B cell (primary cell): ENCODE results near the gene INTS14. TPM values are rescaled to one million over a fixed set of nuclear protein-coding genes. Genes with fewer than 3 reads are reported as not detected.

ENCODE experiments used
- ATAC-seq: fragments of 200-7000 bp; cut with Tn5 transposase; one replicate; pipeline ENCODE4 v1.10.0; 2021; ENCODE audit warnings: low read depth, mild to moderate bottlenecking, moderate number of reproducible peaks, moderate library complexity
- CTCF ChIA-PET: fragments of 350-600 bp; sonication (Branson Sonifier 250); formaldehyde crosslinking; loops from one replicate; lab custom pipeline; 2021; ENCODE audit warnings: antibody characterized with exemption, inconsistent platforms; lab: Charles Lee
- POLR2A ChIA-PET: fragments of 350-600 bp; sonication (Branson Sonifier 250); formaldehyde crosslinking; loops from one replicate; lab custom pipeline; 2021; ENCODE audit warnings: antibody characterized with exemption; lab: Charles Lee
- DNase-seq: peaks from one replicate; pipeline ENCODE4 v3.0.0; 2013
- H2AFZ ChIP-seq: 2 replicates; pipeline ENCODE4 v1.6.1; 2012; ENCODE audit warnings: mild to moderate bottlenecking, low read depth, low read length; ENCODE audit not compliant: insufficient read depth, poor library complexity, severe bottlenecking
- H3K27ac ChIP-seq, 2 donors: 1 replicate in 1 of 2; 2 replicates in 1 of 2; pipeline ENCODE4 v1.5.1; 2012 to 2013; ENCODE audit warnings: low read length in 2 of 2, mild to moderate bottlenecking in 2 of 2, moderate library complexity in 1 of 2
- H3K27me3 ChIP-seq, 4 experiments: fragments of 200-600 bp in 1 of 4; sonication (generic) in 1 of 4; replicated peaks in 1 of 4; 1 replicate in 2 of 4; 2 replicates in 2 of 4; pipeline versions ENCODE4 v1.6.1 to v1.7.0; 2013 to 2016; ENCODE audit warnings: low read length in 3 of 4, mild to moderate bottlenecking in 2 of 4, mixed read lengths in 1 of 4, moderate library complexity in 1 of 4; ENCODE audit not compliant: insufficient read depth in 4 of 4, control insufficient read depth in 3 of 4; ENCODE audit errors: control extremely low read depth in 1 of 4
- H3K36me3 ChIP-seq, 2 experiments: replicated peaks in 1 of 2; 1 replicate in 1 of 2; 2 replicates in 1 of 2; pipeline versions ENCODE4 v1.6.1 to v1.7.1; 2013; ENCODE audit warnings: low read length in 1 of 2; ENCODE audit not compliant: insufficient read depth in 2 of 2, control insufficient read depth in 1 of 2; ENCODE audit errors: control extremely low read depth in 1 of 2, extremely low read depth in 1 of 2
- H3K4me1 ChIP-seq, 2 donors: fragments of 200-600 bp in 1 of 2; sonication (generic) in 1 of 2; 1 replicate in 1 of 2; 2 replicates in 1 of 2; pipeline versions ENCODE4 v1.5.1 to v1.6.1; 2013 to 2017; ENCODE audit warnings: low read length in 2 of 2; ENCODE audit not compliant: control insufficient read depth in 2 of 2, insufficient read depth in 2 of 2
- H3K4me2 ChIP-seq: replicated peaks from 2 replicates; pipeline ENCODE3; 2012; ENCODE audit warnings: mild to moderate bottlenecking, low read depth, low read length; ENCODE audit not compliant: poor library complexity, severe bottlenecking
- H3K4me3 ChIP-seq, 5 experiments: fragments of 200-600 bp in 1 of 5; sonication (generic) in 1 of 5; 1 replicate in 3 of 5; 2 replicates in 2 of 5; pipeline versions ENCODE4 v1.5.1 to v1.7.0; 2011 to 2016; ENCODE audit warnings: low read length in 4 of 5, mild to moderate bottlenecking in 4 of 5, low read depth in 2 of 5, control low read depth in 1 of 5, moderate library complexity in 1 of 5; ENCODE audit not compliant: insufficient read depth in 1 of 5; ENCODE audit errors: control extremely low read depth in 1 of 5, extremely low read depth in 1 of 5
- H3K79me2 ChIP-seq: fragments of 200-600 bp; sonication (generic); one replicate; pipeline ENCODE4 v1.6.0; 2016; ENCODE audit warnings: low read length; ENCODE audit not compliant: control insufficient read depth, insufficient read depth
- H3K9ac ChIP-seq: fragments of 200-600 bp; sonication (generic); 2 replicates; pipeline ENCODE4 v1.6.1; 2017; ENCODE audit warnings: mild to moderate bottlenecking, low read length, moderate library complexity
- H3K9me3 ChIP-seq, 3 donors: one replicate each; pipeline versions ENCODE4 v1.6.1 to v1.7.1; 2013; ENCODE audit warnings: low read length in 2 of 3; ENCODE audit not compliant: control insufficient read depth in 2 of 3, insufficient read depth in 1 of 3; ENCODE audit errors: control extremely low read depth in 1 of 3
- H4K20me1 ChIP-seq: 2 replicates; pipeline ENCODE4 v1.6.0; 2012; ENCODE audit warnings: mild to moderate bottlenecking, low read length; ENCODE audit not compliant: insufficient read depth, control insufficient read depth, poor library complexity, severe bottlenecking
- H3K27ac Mint-ChIP-seq: one replicate; pipeline ENCODE4 v1.8.0; 2021; ENCODE audit warnings: mixed read lengths
- H3K27me3 Mint-ChIP-seq: one replicate; pipeline ENCODE4 v1.8.0; 2021; ENCODE audit warnings: mixed read lengths
- H3K4me1 Mint-ChIP-seq: one replicate; pipeline ENCODE4 v1.8.0; 2021; ENCODE audit warnings: mixed read lengths
- H3K4me3 Mint-ChIP-seq: one replicate; pipeline ENCODE4 v1.8.0; 2021; ENCODE audit warnings: mixed read lengths
- H3K9me3 Mint-ChIP-seq: one replicate; pipeline ENCODE4 v1.8.0; 2022; ENCODE audit warnings: mixed read lengths; ENCODE audit not compliant: insufficient read depth
- EZH2 ChIP-seq: IDR thresholded peaks from 2 replicates; pipeline ENCODE4 v1.6.1; 2012; ENCODE audit warnings: borderline replicate concordance, low read depth, mild to moderate bottlenecking, moderate library complexity, low read length; ENCODE audit not compliant: insufficient read depth, poor library complexity, severe bottlenecking
- WGBS: methylation state at CpG from one replicate; pipeline ENCODE4 v1.1.5; 2013; ENCODE audit warnings: missing lambda C conversion rate; ENCODE audit not compliant: insufficient coverage; 5-methylcytosine and 5-hydroxymethylcytosine counted together
- intact Hi-C: fragments of 100-400 bp; cut with micrococcal nuclease; formaldehyde crosslinking; loops from one replicate; pipeline ENCODE4 v1.10.0; 2022
- polyA plus RNA-seq: library from polyadenylated mRNA; depleted of rRNA; stranded (reverse); fragments of >200 nt; gene quantifications from 2 replicates; pipeline ENCODE4 v1.2.3, GENCODE V29; 2012
- total RNA-seq, 2 donors: library from RNA; stranded (reverse); fragments of 120-200 nt in 1 of 2; gene quantifications; 1 replicate in 1 of 2; 2 replicates in 1 of 2; pipeline versions ENCODE4 v1.2.3 to v1.2.4, GENCODE V29; 2013 to 2022
- TF ChIP-seq, protein P1 (sequence below): fragments of 200-600 bp; IDR thresholded peaks from one replicate; pipeline ENCODE4 v1.8.0; 2022; ENCODE audit warnings: antibody characterized with exemption, mild to moderate bottlenecking

Gene INTS14
- total and polyA plus RNA-seq, 2 donors (not counting 1 experiment from before 2014, with no cell fraction given), result 19.3 to 39.0 TPM

DNA sequence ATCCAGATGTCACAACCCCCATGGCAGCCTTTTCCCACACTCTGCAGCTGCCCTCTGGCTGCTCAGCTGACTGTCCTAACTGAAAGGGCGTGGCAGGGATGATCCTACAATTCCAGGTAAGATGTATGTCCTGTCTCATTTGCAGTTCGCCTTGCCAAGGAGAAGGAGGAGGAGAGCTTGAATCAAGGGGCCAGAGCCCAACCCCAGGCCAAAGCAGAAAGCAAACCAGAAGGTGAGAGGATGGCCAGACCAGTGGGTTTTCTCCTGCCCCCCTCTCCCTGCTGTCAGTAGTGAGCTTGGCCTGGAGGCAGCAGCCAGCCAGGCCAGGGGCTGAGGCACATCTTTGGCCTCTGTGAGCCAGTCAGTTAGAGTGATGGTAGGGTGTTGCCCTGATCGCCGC lies 33.4 kb upstream of the INTS14 start:
- Histone ChIP-seq H2AFZ (no peak overlapping the region), H3K36me3 (peaks cover 0 to 5% of the 10 kb centered on the region in 2 experiments), H3K4me1 (no peaks in the 10 kb centered on the region), H3K27ac (no peak overlapping the region), H3K4me3 (no peak overlapping the region), H4K20me1 (no peaks in the 10 kb centered on the region), H3K79me2 (no peaks in the 10 kb centered on the region), H3K9me3 (no peaks in the 10 kb centered on the region), H3K4me2 (no peak overlapping the region), H3K9ac (no peak overlapping the region), H3K27me3 (no peaks in the 10 kb centered on the region)
- ChIA-PET POLR2A (no interaction called here), CTCF (interaction anchor here (1.2 kb wide), 2 partner anchors 9 to 547 kb away, joined by 3 to 6 read pairs; no protein-coding TSS in a partner anchor)
- H3K27ac Mint-ChIP-seq, result no peak overlapping the region
- TF ChIP-seq EZH2, result no peak
- TF ChIP-seq, protein P1, sequence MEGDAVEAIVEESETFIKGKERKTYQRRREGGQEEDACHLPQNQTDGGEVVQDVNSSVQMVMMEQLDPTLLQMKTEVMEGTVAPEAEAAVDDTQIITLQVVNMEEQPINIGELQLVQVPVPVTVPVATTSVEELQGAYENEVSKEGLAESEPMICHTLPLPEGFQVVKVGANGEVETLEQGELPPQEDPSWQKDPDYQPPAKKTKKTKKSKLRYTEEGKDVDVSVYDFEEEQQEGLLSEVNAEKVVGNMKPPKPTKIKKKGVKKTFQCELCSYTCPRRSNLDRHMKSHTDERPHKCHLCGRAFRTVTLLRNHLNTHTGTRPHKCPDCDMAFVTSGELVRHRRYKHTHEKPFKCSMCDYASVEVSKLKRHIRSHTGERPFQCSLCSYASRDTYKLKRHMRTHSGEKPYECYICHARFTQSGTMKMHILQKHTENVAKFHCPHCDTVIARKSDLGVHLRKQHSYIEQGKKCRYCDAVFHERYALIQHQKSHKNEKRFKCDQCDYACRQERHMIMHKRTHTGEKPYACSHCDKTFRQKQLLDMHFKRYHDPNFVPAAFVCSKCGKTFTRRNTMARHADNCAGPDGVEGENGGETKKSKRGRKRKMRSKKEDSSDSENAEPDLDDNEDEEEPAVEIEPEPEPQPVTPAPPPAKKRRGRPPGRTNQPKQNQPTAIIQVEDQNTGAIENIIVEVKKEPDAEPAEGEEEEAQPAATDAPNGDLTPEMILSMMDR, result no peak
- no peaks in the 10 kb centered on the region for H3K27me3 Mint-ChIP-seq
- intact Hi-C loops, result no loop called here
- H3K4me1 Mint-ChIP-seq, result peaks cover 3% of the 10 kb centered on the region
- WGBS, result 100% methylated on average over 2 of the region's 4 CpGs
- no peak overlapping the region for H3K4me3 Mint-ChIP-seq
- no peak for DNase-seq
- no peak for ATAC-seq
- no peaks in the 10 kb centered on the region for H3K9me3 Mint-ChIP-seq

DNA sequence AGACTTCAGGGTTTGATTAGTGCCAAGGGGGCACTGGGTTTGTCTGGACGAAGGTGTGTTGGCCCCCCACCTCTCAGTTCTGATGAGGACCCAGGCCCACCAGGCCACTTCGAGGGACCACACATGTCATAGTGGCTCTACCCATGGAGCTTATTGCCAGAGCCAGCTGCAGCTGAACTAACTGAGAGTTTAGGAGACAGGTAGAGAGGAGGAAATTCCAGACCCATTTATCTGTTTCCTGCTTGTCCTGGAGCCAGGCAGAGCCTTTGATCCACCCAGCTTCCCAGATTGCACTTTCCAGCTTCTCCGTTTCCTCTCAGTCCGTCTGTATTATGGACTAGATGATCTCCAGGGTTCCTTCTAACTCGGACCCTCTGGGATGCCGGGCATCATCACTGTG lies 31.7 kb upstream of the INTS14 start:
- no peak overlapping the region for H3K27ac Mint-ChIP-seq
- no peak overlapping the region for H3K4me3 ChIP-seq
- no peak overlapping the region for H3K9ac ChIP-seq
- no peak for DNase-seq
- no peak for ATAC-seq
- H3K4me2 ChIP-seq, result no peak overlapping the region
- peaks cover 11% of the 10 kb centered on the region for H3K4me1 Mint-ChIP-seq
- H3K27me3 ChIP-seq, result no peaks in the 10 kb centered on the region
- H2AFZ ChIP-seq, result no peak overlapping the region
- H3K27me3 Mint-ChIP-seq, result no peaks in the 10 kb centered on the region
- H3K36me3 ChIP-seq, result peaks cover 0 to 5% of the 10 kb centered on the region in 2 experiments
- TF ChIP-seq, protein P1, result no peak
- TF ChIP-seq EZH2, result no peak
- intact Hi-C loops, result no loop called here
- H3K79me2 ChIP-seq, result no peaks in the 10 kb centered on the region
- peaks cover 0 to 10% of the 10 kb centered on the region in 2 donors for H3K4me1 ChIP-seq
- H3K27ac ChIP-seq, result no peak overlapping the region
- no peaks in the 10 kb centered on the region for H3K9me3 ChIP-seq
- ChIA-PET POLR2A (no interaction called here), CTCF (interaction anchor here (1.9 kb wide), 2 partner anchors 10 to 187 kb away, joined by 6 read pairs; no protein-coding TSS in a partner anchor)
- no peaks in the 10 kb centered on the region for H4K20me1 ChIP-seq
- H3K9me3 Mint-ChIP-seq, result no peaks in the 10 kb centered on the region
- no peak overlapping the region for H3K4me3 Mint-ChIP-seq
- WGBS, result 94% methylated on average over 4 of the region's 6 CpGs
